Skeletal muscle tissue (tissue), 4 donors: ENCODE results near the gene SOD1. TPM values are rescaled to one million over a fixed set of nuclear protein-coding genes. Genes with fewer than 3 reads are reported as not detected.

ENCODE experiments used
- H3K27ac ChIP-seq: one replicate; pipeline ENCODE4 v1.7.0; 2013; ENCODE audit warnings: mild to moderate bottlenecking, low read depth, low read length, inconsistent platforms
- H3K27me3 ChIP-seq, 3 donors: one replicate each; pipeline ENCODE4 v1.7.0; 2013; ENCODE audit warnings: low read length in 3 of 3; ENCODE audit not compliant: control insufficient read depth in 3 of 3, insufficient read depth in 3 of 3
- H3K36me3 ChIP-seq, 3 donors: one replicate each; pipeline ENCODE4 v1.7.0; 2013; ENCODE audit warnings: low read length in 3 of 3; ENCODE audit not compliant: control insufficient read depth in 3 of 3, insufficient read depth in 3 of 3
- H3K4me1 ChIP-seq, 3 donors: one replicate each; pipeline ENCODE4 v1.7.0; 2013; ENCODE audit warnings: low read length in 3 of 3, mild to moderate bottlenecking in 3 of 3; ENCODE audit not compliant: control insufficient read depth in 3 of 3, insufficient read depth in 3 of 3
- H3K4me3 ChIP-seq, 3 donors: one replicate each; pipeline ENCODE4 v1.7.0; 2013; ENCODE audit warnings: low read length in 3 of 3
- H3K9ac ChIP-seq, 3 donors: one replicate each; pipeline ENCODE4 v1.7.0; 2013; ENCODE audit warnings: low read length in 3 of 3, mild to moderate bottlenecking in 3 of 3, moderate library complexity in 2 of 3, low read depth in 1 of 3
- H3K9me3 ChIP-seq, 3 donors: one replicate each; pipeline ENCODE4 v1.7.0; 2013; ENCODE audit warnings: low read length in 3 of 3; ENCODE audit not compliant: control insufficient read depth in 3 of 3
- total RNA-seq: library from RNA; depleted of rRNA; stranded (reverse); fragments of >200 nt; gene quantifications from one replicate; pipeline ENCODE4 v1.2.3, GENCODE V29; 2014
- donor health status: Osteomylitis.

Gene SOD1
- total RNA-seq, 1 donor from 2014 or later: 89.8 TPM

- Histone ChIP-seq H3K36me3 (peaks cover 35 to 61% (median 55%) of the 10 kb centered on the region in 3 donors), H3K4me3 (no peak overlapping the region)
Measured at GRCh38 chr21:31693222-31693621, 33.7 kb downstream of the SOD1 start.

GRCh38 chr21:31696424-31696823, 36.9 kb downstream of the SOD1 start:
- H3K4me3 ChIP-seq: no peak overlapping the region
- no peak overlapping the region for H3K27ac ChIP-seq
- no peaks in the 10 kb centered on the region for H3K9me3 ChIP-seq
- no peak overlapping the region for H3K9ac ChIP-seq
- H3K4me1 ChIP-seq: no peaks in the 10 kb centered on the region
- H3K27me3 ChIP-seq: no peaks in the 10 kb centered on the region
- peaks cover 46 to 66% (median 61%) of the 10 kb centered on the region in 3 donors for H3K36me3 ChIP-seq

More at GRCh38 chr21:31693222-31693621, 33.7 kb downstream of the SOD1 start:
- no peak overlapping the region for H3K9ac ChIP-seq
- H3K9me3 ChIP-seq: no peaks in the 10 kb centered on the region
- H3K27ac ChIP-seq: no peak overlapping the region
- H3K4me1 ChIP-seq: no peaks in the 10 kb centered on the region
- H3K27me3 ChIP-seq: no peaks in the 10 kb centered on the region

- Histone ChIP-seq H3K9me3 (no peaks in the 10 kb centered on the region), H3K9ac (no peak overlapping the region), H3K4me1 (no peaks in the 10 kb centered on the region), H3K36me3 (peaks cover 36 to 60% (median 56%) of the 10 kb centered on the region in 3 donors), H3K27me3 (no peaks in the 10 kb centered on the region), H3K4me3 (no peak overlapping the region), H3K27ac (no peak overlapping the region)
Measured at GRCh38 chr21:31698461-31698860, 39.0 kb downstream of the SOD1 start.

- no peaks in the 10 kb centered on the region for H3K27me3 ChIP-seq
Measured at GRCh38 chr21:31700040-31700439, 40.5 kb downstream of the SOD1 start.

GRCh38 chr21:31706562-31706961, 47.1 kb downstream of the SOD1 start:
- H3K27me3 ChIP-seq: no peaks in the 10 kb centered on the region
- no peak overlapping the region for H3K27ac ChIP-seq
- H3K9ac ChIP-seq: no peak overlapping the region
- peaks cover 2 to 13% (median 7%) of the 10 kb centered on the region in 3 donors for H3K36me3 ChIP-seq
- H3K4me1 ChIP-seq: peaks cover 2 to 9% (median 5%) of the 10 kb centered on the region in 3 donors
- H3K4me3 ChIP-seq: no peak overlapping the region
- H3K9me3 ChIP-seq: no peaks in the 10 kb centered on the region

More at GRCh38 chr21:31700040-31700439, 40.5 kb downstream of the SOD1 start:
- no peak overlapping the region for H3K9ac ChIP-seq
- no peak overlapping the region for H3K4me3 ChIP-seq
- peaks cover 28 to 49% (median 47%) of the 10 kb centered on the region in 3 donors for H3K36me3 ChIP-seq
- H3K27ac ChIP-seq: no peak overlapping the region
- no peaks in the 10 kb centered on the region for H3K4me1 ChIP-seq
- no peaks in the 10 kb centered on the region for H3K9me3 ChIP-seq

GRCh38 chr21:31707499-31707898, 48.0 kb downstream of the SOD1 start:
- no peaks in the 10 kb centered on the region for H3K27me3 ChIP-seq
- peaks cover 0 to 5% (median 0%) of the 10 kb centered on the region in 3 donors for H3K36me3 ChIP-seq
- H3K4me1 ChIP-seq: peaks cover 2 to 9% (median 5%) of the 10 kb centered on the region in 3 donors
- no peak overlapping the region for H3K4me3 ChIP-seq
- H3K9ac ChIP-seq: no peak overlapping the region
- H3K9me3 ChIP-seq: no peaks in the 10 kb centered on the region
- H3K27ac ChIP-seq: no peak overlapping the region

- no peak overlapping the region for H3K27ac ChIP-seq
- no peaks in the 10 kb centered on the region for H3K36me3 ChIP-seq
- peaks cover 2 to 9% (median 5%) of the 10 kb centered on the region in 3 donors for H3K4me1 ChIP-seq
- H3K27me3 ChIP-seq: no peaks in the 10 kb centered on the region
- no peak overlapping the region for H3K4me3 ChIP-seq
- no peaks in the 10 kb centered on the region for H3K9me3 ChIP-seq
- no peak overlapping the region for H3K9ac ChIP-seq
Measured at GRCh38 chr21:31708541-31708940, 49.0 kb downstream of the SOD1 start.

GRCh38 chr21:31710586-31710985, 51.1 kb downstream of the SOD1 start:
- Histone ChIP-seq H3K27ac (no peak overlapping the region), H3K36me3 (no peaks in the 10 kb centered on the region), H3K27me3 (no peaks in the 10 kb centered on the region), H3K4me1 (peaks cover 5 to 16% (median 7%) of the 10 kb centered on the region in 3 donors), H3K9ac (no peak overlapping the region), H3K9me3 (no peaks in the 10 kb centered on the region), H3K4me3 (no peak overlapping the region)

GRCh38 chr21:31711326-31711725, 51.8 kb downstream of the SOD1 start:
- Histone ChIP-seq H3K4me3 (no peak overlapping the region), H3K36me3 (no peaks in the 10 kb centered on the region), H3K27ac (no peak overlapping the region), H3K9ac (no peak overlapping the region), H3K9me3 (no peaks in the 10 kb centered on the region), H3K27me3 (no peaks in the 10 kb centered on the region), H3K4me1 (peaks cover 5 to 16% (median 7%) of the 10 kb centered on the region in 3 donors)

- Histone ChIP-seq H3K4me1 (peaks cover 5 to 18% (median 7%) of the 10 kb centered on the region in 3 donors), H3K4me3 (no peak overlapping the region), H3K9me3 (no peaks in the 10 kb centered on the region), H3K27ac (no peak overlapping the region), H3K27me3 (no peaks in the 10 kb centered on the region), H3K9ac (no peak overlapping the region), H3K36me3 (no peaks in the 10 kb centered on the region)
Measured at GRCh38 chr21:31711745-31712285, 52.3 kb downstream of the SOD1 start.
